AG20443 (cell line): ENCODE measurements around the gene C5orf15.
"Not testable (repeated sequence)": the region's sequence is repeated elsewhere in the genome, so short reads cannot be mapped to it uniquely, and the experiment has no call there.

ENCODE experiments used
- DNase-seq: peaks from one replicate; pipeline ENCODE4 v3.0.0; 2012; ENCODE audit warnings: low spot score, mixed read lengths

C5orf15 gene

GRCh38 chr5:133994297-133994989 lies 26.0 kb upstream of the C5orf15 start:
- no peak for DNase-seq

- peak; percentile 61 for DNase-seq
These were observed 24.9 kb upstream of the C5orf15 start for GRCh38 chr5:133993185-133993936.

GRCh38 chr5:133992429-133993155 lies 24.2 kb upstream of the C5orf15 start:
- DNase-seq: no peak

GRCh38 chr5:133991171-133991910 lies 22.9 kb upstream of the C5orf15 start:
- no peak for DNase-seq

- DNase-seq: no peak
These were observed 22.0 kb upstream of the C5orf15 start for GRCh38 chr5:133990396-133990795.

- DNase-seq: no peak
These were observed 17.2 kb upstream of the C5orf15 start for GRCh38 chr5:133985540-133986180.

- DNase-seq: no peak
These were observed 15.2 kb upstream of the C5orf15 start for GRCh38 chr5:133983674-133984073.

GRCh38 chr5:133981714-133982113 lies 13.3 kb upstream of the C5orf15 start:
- DNase-seq: no peak

- no peak for DNase-seq
These were observed 12.2 kb upstream of the C5orf15 start for GRCh38 chr5:133980652-133981051.

GRCh38 chr5:133978943-133979342 lies 10.5 kb upstream of the C5orf15 start:
- DNase-seq: no peak

GRCh38 chr5:133977858-133978257 lies 9.4 kb upstream of the C5orf15 start:
- peak; percentile 73 for DNase-seq

- peak; percentile 22 for DNase-seq
These were observed 8.8 kb upstream of the C5orf15 start for GRCh38 chr5:133977161-133977787.

- DNase-seq: not testable (repeated sequence)
These were observed 7.1 kb upstream of the C5orf15 start for GRCh38 chr5:133975546-133975945.

GRCh38 chr5:133974142-133974541 lies 5.7 kb upstream of the C5orf15 start:
- no peak for DNase-seq

- no peak for DNase-seq
These were observed 2.0 kb upstream of the C5orf15 start for GRCh38 chr5:133970325-133970909.

GRCh38 chr5:133969654-133970324 lies 1.4 kb upstream of the C5orf15 start:
- no peak for DNase-seq

GRCh38 chr5:133967698-133968203 lies 674 bp downstream of the C5orf15 start:
- no peak for DNase-seq

- peak; percentile 34 for DNase-seq
These were observed 1.3 kb downstream of the C5orf15 start for GRCh38 chr5:133967124-133967523.

GRCh38 chr5:133966090-133966489 lies 2.3 kb downstream of the C5orf15 start:
- DNase-seq: no peak
